Mucosa of rectum (tissue), 2 donors: ENCODE data around the gene KLC4.

Source experiments
- H3K27ac ChIP-seq, 2 donors: one replicate each; pipeline ENCODE4 v1.7.0; 2013; ENCODE audit warnings: inconsistent platforms in 2 of 2, low read depth in 2 of 2, low read length in 2 of 2
- H3K27me3 ChIP-seq, 2 donors: one replicate each; pipeline ENCODE4 v1.7.0; 2013; ENCODE audit warnings: low read length in 2 of 2; ENCODE audit not compliant: control insufficient read depth in 2 of 2, insufficient read depth in 2 of 2
- H3K36me3 ChIP-seq, 2 donors: one replicate each; pipeline ENCODE4 v1.7.0; 2013; ENCODE audit warnings: low read length in 2 of 2; ENCODE audit not compliant: control insufficient read depth in 2 of 2, insufficient read depth in 2 of 2
- H3K4me1 ChIP-seq, 2 donors: one replicate each; pipeline ENCODE4 v1.7.0; 2013; ENCODE audit warnings: low read length in 2 of 2, mild to moderate bottlenecking in 1 of 2; ENCODE audit not compliant: control insufficient read depth in 2 of 2, insufficient read depth in 2 of 2
- H3K4me3 ChIP-seq, 2 donors: one replicate each; pipeline ENCODE4 v1.7.0; 2013; ENCODE audit warnings: low read length in 2 of 2
- H3K9ac ChIP-seq, 2 donors: one replicate each; pipeline ENCODE4 v1.7.0; 2013; ENCODE audit warnings: low read length in 2 of 2, low read depth in 1 of 2, mild to moderate bottlenecking in 1 of 2
- H3K9me3 ChIP-seq, 2 donors: one replicate each; pipeline ENCODE4 v1.7.0; 2013; ENCODE audit warnings: low read length in 2 of 2; ENCODE audit not compliant: control insufficient read depth in 2 of 2
- donor health status: healthy.
- donor health status: Normal muscosa, but diverticular disease.

KLC4 gene

DNA sequence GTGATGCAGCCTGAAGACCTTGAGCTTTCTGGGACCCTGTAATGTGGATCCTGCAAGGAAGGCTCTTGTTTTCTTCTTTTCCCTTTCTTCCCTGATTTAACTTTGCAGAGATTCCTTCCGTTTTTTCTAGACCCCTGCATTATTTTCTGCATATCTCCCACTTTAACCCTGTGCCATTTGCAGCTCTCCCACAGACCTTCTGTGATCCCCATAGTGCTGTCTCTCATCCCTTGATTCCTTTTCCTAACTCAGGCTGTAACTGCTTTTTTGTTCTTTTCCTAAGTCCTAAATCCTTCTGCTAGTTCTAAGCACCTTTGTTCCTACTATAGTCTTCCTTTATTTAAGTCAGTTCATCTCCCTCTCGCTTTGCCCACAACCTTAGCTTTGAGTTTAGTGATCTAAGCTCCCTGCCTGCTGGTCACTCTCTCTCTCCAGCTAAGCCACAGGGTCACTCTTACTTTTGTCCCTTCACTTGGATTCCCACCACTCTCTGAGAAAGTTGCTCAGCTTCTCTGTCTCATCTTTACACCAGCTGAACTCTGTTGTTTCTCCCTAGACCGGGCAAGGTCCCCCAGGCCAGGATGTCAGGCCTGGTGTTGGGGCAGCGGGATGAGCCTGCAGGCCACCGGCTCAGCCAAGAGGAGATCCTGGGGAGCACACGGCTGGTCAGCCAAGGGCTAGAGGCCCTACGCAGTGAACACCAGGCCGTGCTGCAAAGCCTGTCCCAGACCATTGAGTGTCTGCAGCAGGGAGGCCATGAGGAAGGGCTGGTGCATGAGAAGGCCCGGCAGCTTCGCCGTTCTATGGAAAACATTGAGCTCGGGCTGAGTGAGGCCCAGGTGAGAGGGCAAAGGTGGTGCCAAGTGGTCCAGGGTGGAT lies 1.6 kb downstream of the KLC4 start:
- no peaks in the 10 kb centered on the region for H3K9me3 ChIP-seq
- H3K27me3 ChIP-seq: no peaks in the 10 kb centered on the region
- H3K27ac ChIP-seq: peak overlapping the region; percentile 84 to 99
- peak overlapping the region; percentile 94 to 99 for H3K4me3 ChIP-seq
- peaks cover 18 to 32% of the 10 kb centered on the region in 2 donors for H3K4me1 ChIP-seq
- H3K9ac ChIP-seq: peak overlapping the region; percentile 72 to 93
- peaks cover 29 to 30% of the 10 kb centered on the region in 2 donors for H3K36me3 ChIP-seq

DNA sequence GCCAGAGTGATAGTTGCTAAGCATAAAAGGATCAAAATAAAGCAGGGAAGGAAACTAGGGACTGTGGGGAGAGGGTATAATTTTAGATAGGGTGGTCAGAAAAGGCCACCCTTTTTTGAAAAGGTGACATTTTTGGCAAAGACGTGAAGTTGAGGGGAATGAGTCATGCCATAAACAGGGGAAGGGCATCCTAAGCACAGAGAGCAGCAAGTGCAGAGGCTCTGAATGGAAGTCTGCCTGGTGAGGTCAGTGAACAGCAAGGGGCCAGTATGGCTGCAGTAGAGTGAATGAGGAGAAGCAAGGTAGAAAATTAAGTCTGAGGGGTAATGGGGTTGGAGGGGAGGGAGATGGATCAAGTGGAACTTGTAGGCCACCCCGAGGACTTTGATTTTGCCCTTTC lies 2.4 kb downstream of the KLC4 start:
- Histone ChIP-seq H3K9me3 (no peaks in the 10 kb centered on the region), H3K27me3 (no peaks in the 10 kb centered on the region), H3K27ac (peak overlapping the region; percentile 84 to 99), H3K36me3 (peaks cover 33 to 35% of the 10 kb centered on the region in 2 donors), H3K4me1 (peaks cover 18 to 32% of the 10 kb centered on the region in 2 donors), H3K4me3 (peak overlapping the region; percentile 94 to 99), H3K9ac (no peak overlapping the region)

GRCh38 chr6:43062818-43063217 lies 3.4 kb downstream of the KLC4 start:
- Histone ChIP-seq H3K4me1 (peaks cover 18 to 32% of the 10 kb centered on the region in 2 donors), H3K9me3 (no peaks in the 10 kb centered on the region), H3K27me3 (no peaks in the 10 kb centered on the region), H3K36me3 (peaks cover 33 to 34% of the 10 kb centered on the region in 2 donors), H3K4me3 (no peak overlapping the region), H3K27ac (no peak overlapping the region), H3K9ac (no peak overlapping the region)

- no peaks in the 10 kb centered on the region for H3K9me3 ChIP-seq
- no peak overlapping the region for H3K9ac ChIP-seq
- no peaks in the 10 kb centered on the region for H3K27me3 ChIP-seq
- H3K4me3 ChIP-seq: no peak overlapping the region
- H3K27ac ChIP-seq: no peak overlapping the region
- no peaks in the 10 kb centered on the region for H3K4me1 ChIP-seq
- peaks cover 52 to 55% of the 10 kb centered on the region in 2 donors for H3K36me3 ChIP-seq
These were observed 10.7 kb downstream of the KLC4 start for GRCh38 chr6:43070028-43070632.

DNA sequence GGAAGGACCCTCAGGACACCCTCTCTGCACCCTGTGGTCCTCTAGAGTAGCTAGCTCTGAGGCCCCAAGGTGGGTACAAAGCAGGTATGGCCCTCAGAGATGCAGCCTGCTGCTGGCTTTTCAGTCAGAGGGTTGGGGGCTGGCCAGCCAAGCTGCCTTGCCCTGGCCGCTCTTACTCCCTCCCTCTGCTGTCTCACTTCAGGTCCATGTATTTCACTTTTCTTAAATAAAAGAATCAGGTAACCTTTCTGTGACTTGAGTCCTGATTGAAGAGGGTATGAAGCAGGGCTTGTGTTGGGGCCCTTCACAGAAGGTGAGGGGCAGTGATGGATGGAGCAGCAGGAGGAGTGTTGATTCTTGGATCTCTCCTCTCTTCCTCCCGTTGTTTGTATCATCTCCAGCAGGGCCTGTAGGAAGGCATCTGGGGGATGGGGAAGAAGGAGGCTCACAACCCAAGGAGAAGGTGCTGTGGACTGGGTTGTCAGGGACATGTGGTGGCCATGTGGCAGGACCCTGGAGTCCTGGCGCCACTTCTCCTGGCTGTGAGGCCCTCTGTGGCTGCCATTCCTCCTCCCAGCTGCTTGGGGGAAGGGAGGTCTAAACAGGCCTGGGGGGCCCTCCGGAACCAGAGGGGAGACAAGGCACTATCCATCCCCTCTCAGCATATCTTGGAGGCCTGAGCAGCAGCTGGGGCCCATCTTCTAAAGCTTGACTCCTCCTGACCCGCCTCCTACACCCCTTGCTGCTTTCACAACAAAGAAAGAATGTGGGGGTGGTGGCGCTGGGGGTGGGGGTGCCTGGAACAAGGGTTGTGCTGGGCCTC lies 15.6 kb downstream of the KLC4 start:
- no peak overlapping the region for H3K27ac ChIP-seq
- H3K36me3 ChIP-seq: peaks cover 33 to 38% of the 10 kb centered on the region in 2 donors
- no peaks in the 10 kb centered on the region for H3K9me3 ChIP-seq
- H3K4me1 ChIP-seq: peaks cover 0 to 8% of the 10 kb centered on the region in 2 donors
- peaks cover 0 to 3% of the 10 kb centered on the region in 2 donors for H3K27me3 ChIP-seq
- no peak overlapping the region for H3K9ac ChIP-seq
- H3K4me3 ChIP-seq: no peak overlapping the region

- H3K36me3 ChIP-seq: peaks cover 27 to 31% of the 10 kb centered on the region in 2 donors
- peak within 1 kb of the TSS; percentile 56 to 70 for H3K9ac ChIP-seq
- H3K9me3 ChIP-seq: no peaks in the 10 kb centered on the region
- H3K4me3 ChIP-seq: peak within 1 kb of the TSS; percentile 56 to 66
- H3K4me1 ChIP-seq: peaks cover 0 to 8% of the 10 kb centered on the region in 2 donors
- peaks cover 0 to 3% of the 10 kb centered on the region in 2 donors for H3K27me3 ChIP-seq
- peak within 1 kb of the TSS in 1 of 2 donors; percentile 16 for H3K27ac ChIP-seq
These were observed 16.4 kb downstream of the KLC4 start, which contains the start of gene PTK7 for GRCh38 chr6:43075670-43076463. Gene PTK7 (plus strand): TSS chr6:43076314. CDS start chr6:43076489, 175 bp downstream.

DNA sequence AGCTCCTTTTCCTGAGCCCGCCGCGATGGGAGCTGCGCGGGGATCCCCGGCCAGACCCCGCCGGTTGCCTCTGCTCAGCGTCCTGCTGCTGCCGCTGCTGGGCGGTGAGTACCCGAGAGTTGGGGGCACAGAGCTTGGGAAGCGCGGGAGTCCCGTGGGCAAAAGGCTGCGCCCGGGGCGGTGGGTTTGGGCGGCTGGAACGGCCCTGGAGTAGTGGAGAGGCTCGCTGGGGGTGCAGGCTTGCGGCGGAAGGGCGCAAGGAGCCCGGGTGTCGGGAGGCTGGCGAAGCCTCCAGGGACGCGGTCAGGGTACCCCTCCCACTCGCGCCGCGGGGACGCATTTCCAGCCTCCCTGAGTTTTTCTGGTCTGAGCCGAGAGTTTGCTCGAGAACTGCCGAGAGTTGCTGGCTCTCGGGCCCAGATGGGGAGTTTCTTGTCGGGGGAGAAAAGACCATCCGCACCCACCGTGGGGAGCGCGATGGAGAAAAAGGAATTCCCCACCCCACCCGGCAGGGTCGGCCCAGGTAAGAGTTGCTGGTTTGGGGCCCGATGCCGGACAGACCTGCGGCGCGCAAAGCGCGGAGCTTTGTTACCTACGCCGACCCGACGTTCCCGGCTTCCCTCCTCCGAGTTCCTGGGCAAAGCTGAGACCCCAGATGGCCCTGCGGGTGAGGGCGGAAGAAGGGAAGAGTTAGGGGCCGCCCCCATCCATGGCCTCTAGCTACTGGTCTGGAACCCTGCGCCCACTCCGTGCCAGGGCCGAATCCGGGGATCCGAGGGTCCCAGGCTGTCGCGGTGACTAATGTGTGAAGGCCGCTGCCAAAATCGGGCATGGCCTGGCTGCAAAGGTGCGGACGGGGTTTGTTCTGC lies 17.3 kb downstream of the KLC4 start:
- Histone ChIP-seq H3K9me3 (no peaks in the 10 kb centered on the region), H3K9ac (peak overlapping the region; percentile 56 to 70), H3K27ac (no peak overlapping the region), H3K27me3 (peaks cover 0 to 3% of the 10 kb centered on the region in 2 donors), H3K4me3 (peak overlapping the region; percentile 56 to 66), H3K36me3 (peaks cover 19 to 23% of the 10 kb centered on the region in 2 donors), H3K4me1 (peaks cover 0 to 8% of the 10 kb centered on the region in 2 donors)

DNA sequence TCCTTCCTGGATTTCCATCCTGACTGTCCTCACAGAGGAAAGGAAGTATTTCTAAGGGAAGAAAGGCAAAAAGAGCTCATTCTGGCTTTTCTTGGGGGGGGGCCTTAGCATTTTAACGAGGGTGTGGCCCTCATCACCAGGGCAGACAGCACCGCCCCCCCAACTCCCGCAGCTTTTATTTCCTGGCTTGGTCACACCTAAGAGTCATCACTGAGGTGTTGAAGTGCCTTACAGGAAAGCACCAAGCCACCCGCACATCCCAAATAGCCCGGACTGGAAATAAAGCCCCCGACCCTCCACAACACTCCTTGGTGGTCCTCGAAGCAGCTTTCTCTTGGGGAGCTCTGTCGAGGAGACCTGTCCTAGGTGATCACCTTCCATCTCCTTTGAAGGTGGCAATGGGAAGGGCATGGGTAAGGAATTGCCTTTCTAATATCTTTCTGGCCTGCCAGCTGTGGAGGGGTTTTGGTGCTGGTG lies 17.9 kb downstream of the KLC4 start:
- Histone ChIP-seq H3K4me1 (peaks cover 0 to 8% of the 10 kb centered on the region in 2 donors), H3K9me3 (no peaks in the 10 kb centered on the region), H3K27me3 (peaks cover 0 to 3% of the 10 kb centered on the region in 2 donors), H3K9ac (peak overlapping the region; percentile 56 to 70), H3K36me3 (peaks cover 12 to 16% of the 10 kb centered on the region in 2 donors), H3K27ac (no peak overlapping the region), H3K4me3 (peak overlapping the region; percentile 56 to 66)
